ENCODE measurements around the gene HCN4.
"Not testable (repeated sequence)": the region's sequence is repeated elsewhere in the genome, so short reads cannot be mapped to it uniquely, and the experiment has no call there.

Gene HCN4

GRCh38 chr15:73305331-73306211, 63.2 kb downstream of the HCN4 start:
- Histone ChIP-seq H3K36me3 (ENCODE audit: control insufficient read depth, insufficient read depth, low read length, severe bottlenecking) (peaks cover 16% of the 10 kb centered on the region), H3K4me1 (ENCODE audit: control insufficient read depth, insufficient read depth, low read length) (no peaks in the 10 kb centered on the region), H3K9me3 (ENCODE audit: control insufficient read depth, low read length) (no peaks in the 10 kb centered on the region), H3K27me3 (replicated peaks; ENCODE audit: control insufficient read depth, insufficient read depth, low read length) (no peaks in the 10 kb centered on the region), H3K4me3 (ENCODE audit: low read length) (no peak overlapping the region), H3K9ac (ENCODE audit: low read length) (no peak overlapping the region)
- peak; percentile 75 for DNase-seq (ENCODE audit: low read depth)

- no peaks in the 10 kb centered on the region for H3K4me1 ChIP-seq (ENCODE audit: control insufficient read depth, insufficient read depth, low read length)
- H3K9ac ChIP-seq (ENCODE audit: low read length), result no peak overlapping the region
- H3K27me3 ChIP-seq (replicated peaks; ENCODE audit: control insufficient read depth, insufficient read depth, low read length), result no peaks in the 10 kb centered on the region
- peaks cover 16% of the 10 kb centered on the region for H3K36me3 ChIP-seq (ENCODE audit: control insufficient read depth, insufficient read depth, low read length, severe bottlenecking)
- no peaks in the 10 kb centered on the region for H3K9me3 ChIP-seq (ENCODE audit: control insufficient read depth, low read length)
- H3K4me3 ChIP-seq (ENCODE audit: low read length), result no peak overlapping the region
- DNase-seq (ENCODE audit: low read depth), result no peak
Measured at GRCh38 chr15:73303636-73304035, 65.1 kb downstream of the HCN4 start.

- H3K27me3 ChIP-seq (replicated peaks; ENCODE audit: control insufficient read depth, insufficient read depth, low read length); H3K4me3 ChIP-seq (ENCODE audit: low read length); H3K9me3 ChIP-seq (ENCODE audit: control insufficient read depth, low read length); H3K9ac ChIP-seq (ENCODE audit: low read length); DNase-seq (ENCODE audit: low read depth): not testable (repeated sequence)
- Histone ChIP-seq H3K36me3 (ENCODE audit: control insufficient read depth, insufficient read depth, low read length, severe bottlenecking) (peaks cover 16% of the 10 kb centered on the region), H3K4me1 (ENCODE audit: control insufficient read depth, insufficient read depth, low read length) (peaks cover 10% of the 10 kb centered on the region)
Measured at GRCh38 chr15:73300286-73300685, 68.5 kb downstream of the HCN4 start.

GRCh38 chr15:73298522-73299245, 70.1 kb downstream of the HCN4 start:
- no peak for DNase-seq (ENCODE audit: low read depth)
- Histone ChIP-seq H3K4me1 (ENCODE audit: control insufficient read depth, insufficient read depth, low read length) (peaks cover 12% of the 10 kb centered on the region), H3K4me3 (ENCODE audit: low read length) (no peak overlapping the region), H3K36me3 (ENCODE audit: control insufficient read depth, insufficient read depth, low read length, severe bottlenecking) (peaks cover 9% of the 10 kb centered on the region), H3K9me3 (ENCODE audit: control insufficient read depth, low read length) (no peaks in the 10 kb centered on the region), H3K27me3 (replicated peaks; ENCODE audit: control insufficient read depth, insufficient read depth, low read length) (no peaks in the 10 kb centered on the region), H3K9ac (ENCODE audit: low read length) (no peak overlapping the region)

GRCh38 chr15:73296609-73297353, 72.0 kb downstream of the HCN4 start:
- Histone ChIP-seq H3K27me3 (replicated peaks; ENCODE audit: control insufficient read depth, insufficient read depth, low read length) (no peaks in the 10 kb centered on the region), H3K4me3 (ENCODE audit: low read length) (no peak overlapping the region), H3K4me1 (ENCODE audit: control insufficient read depth, insufficient read depth, low read length) (peaks cover 12% of the 10 kb centered on the region), H3K36me3 (ENCODE audit: control insufficient read depth, insufficient read depth, low read length, severe bottlenecking) (peaks cover 3% of the 10 kb centered on the region), H3K9me3 (ENCODE audit: control insufficient read depth, low read length) (no peaks in the 10 kb centered on the region), H3K9ac (ENCODE audit: low read length) (no peak overlapping the region)
- DNase-seq (ENCODE audit: low read depth), result no peak

GRCh38 chr15:73295630-73296286, 73.0 kb downstream of the HCN4 start:
- no peak overlapping the region for H3K9ac ChIP-seq (ENCODE audit: low read length)
- no peaks in the 10 kb centered on the region for H3K36me3 ChIP-seq (ENCODE audit: control insufficient read depth, insufficient read depth, low read length, severe bottlenecking)
- H3K27me3 ChIP-seq (replicated peaks; ENCODE audit: control insufficient read depth, insufficient read depth, low read length), result no peaks in the 10 kb centered on the region
- DNase-seq (ENCODE audit: low read depth), result peak; percentile 58
- H3K9me3 ChIP-seq (ENCODE audit: control insufficient read depth, low read length), result no peaks in the 10 kb centered on the region
- no peak overlapping the region for H3K4me3 ChIP-seq (ENCODE audit: low read length)
- H3K4me1 ChIP-seq (ENCODE audit: control insufficient read depth, insufficient read depth, low read length), result peaks cover 12% of the 10 kb centered on the region

- no peak for DNase-seq (ENCODE audit: low read depth)
- peaks cover 7% of the 10 kb centered on the region for H3K36me3 ChIP-seq (ENCODE audit: control insufficient read depth, insufficient read depth, low read length, severe bottlenecking)
- no peak overlapping the region for H3K4me3 ChIP-seq (ENCODE audit: low read length)
- H3K27me3 ChIP-seq (replicated peaks; ENCODE audit: control insufficient read depth, insufficient read depth, low read length), result no peaks in the 10 kb centered on the region
- H3K4me1 ChIP-seq (ENCODE audit: control insufficient read depth, insufficient read depth, low read length), result peaks cover 12% of the 10 kb centered on the region
- H3K9ac ChIP-seq (ENCODE audit: low read length), result no peak overlapping the region
- no peaks in the 10 kb centered on the region for H3K9me3 ChIP-seq (ENCODE audit: control insufficient read depth, low read length)
Measured at GRCh38 chr15:73293773-73294172, 75.0 kb downstream of the HCN4 start.

GRCh38 chr15:73291441-73291840, 77.3 kb downstream of the HCN4 start:
- peaks cover 18% of the 10 kb centered on the region for H3K36me3 ChIP-seq (ENCODE audit: control insufficient read depth, insufficient read depth, low read length, severe bottlenecking)
- no peak overlapping the region for H3K4me3 ChIP-seq (ENCODE audit: low read length)
- no peaks in the 10 kb centered on the region for H3K9me3 ChIP-seq (ENCODE audit: control insufficient read depth, low read length)
- H3K27me3 ChIP-seq (replicated peaks; ENCODE audit: control insufficient read depth, insufficient read depth, low read length), result no peaks in the 10 kb centered on the region
- DNase-seq (ENCODE audit: low read depth), result no peak
- no peak overlapping the region for H3K9ac ChIP-seq (ENCODE audit: low read length)
- H3K4me1 ChIP-seq (ENCODE audit: control insufficient read depth, insufficient read depth, low read length), result peaks cover 20% of the 10 kb centered on the region

GRCh38 chr15:73287019-73287418, 81.7 kb downstream of the HCN4 start:
- Histone ChIP-seq H3K4me3 (ENCODE audit: low read length) (no peak overlapping the region), H3K27me3 (replicated peaks; ENCODE audit: control insufficient read depth, insufficient read depth, low read length) (no peaks in the 10 kb centered on the region), H3K9me3 (ENCODE audit: control insufficient read depth, low read length) (no peaks in the 10 kb centered on the region), H3K4me1 (ENCODE audit: control insufficient read depth, insufficient read depth, low read length) (peaks cover 21% of the 10 kb centered on the region), H3K9ac (ENCODE audit: low read length) (no peak overlapping the region), H3K36me3 (ENCODE audit: control insufficient read depth, insufficient read depth, low read length, severe bottlenecking) (peaks cover 18% of the 10 kb centered on the region)
- DNase-seq (ENCODE audit: low read depth), result peak; percentile 39

- Histone ChIP-seq H3K9ac (ENCODE audit: low read length) (peak overlapping the region; percentile 1), H3K9me3 (ENCODE audit: control insufficient read depth, low read length) (no peaks in the 10 kb centered on the region), H3K4me1 (ENCODE audit: control insufficient read depth, insufficient read depth, low read length) (peaks cover 21% of the 10 kb centered on the region), H3K4me3 (ENCODE audit: low read length) (no peak overlapping the region), H3K27me3 (replicated peaks; ENCODE audit: control insufficient read depth, insufficient read depth, low read length) (no peaks in the 10 kb centered on the region), H3K36me3 (ENCODE audit: control insufficient read depth, insufficient read depth, low read length, severe bottlenecking) (peaks cover 18% of the 10 kb centered on the region)
- DNase-seq (ENCODE audit: low read depth), result peak; percentile 55
Measured at GRCh38 chr15:73286311-73286710, 82.4 kb downstream of the HCN4 start.
